Tibial nerve (tissue), 4 donors: ENCODE measurements around the gene BLM. TPM values are rescaled to one million over a fixed set of nuclear protein-coding genes. Genes with fewer than 3 reads are reported as not detected.
"Not testable (repeated sequence)": the region's sequence is repeated elsewhere in the genome, so short reads cannot be mapped to it uniquely, and the experiment has no call there.

Experiments
- DNase-seq, 2 donors: peaks; one replicate each; pipeline ENCODE4 v3.0.0-alpha.2; 2019; ENCODE audit warnings: low spot score in 2 of 2
- H3K27ac ChIP-seq, 4 donors: fragments of 200-600 bp; sonication (generic) in 3 of 4; one replicate each; pipeline ENCODE4 v1.5.1; 2017 to 2019; ENCODE audit warnings: mild to moderate bottlenecking in 1 of 4
- H3K27me3 ChIP-seq, 2 donors: fragments of 200-600 bp; sonication (generic) in 1 of 2; one replicate each; pipeline versions ENCODE4 v1.5.1 to v1.6.0; 2017 to 2019
- H3K36me3 ChIP-seq, 3 donors: fragments of 200-600 bp; sonication (generic); one replicate each; pipeline ENCODE4 v1.5.1; 2018 to 2019
- H3K4me1 ChIP-seq, 4 donors: fragments of 200-600 bp; sonication (generic) in 3 of 4; one replicate each; pipeline ENCODE4 v1.5.1; 2017 to 2019
- H3K4me3 ChIP-seq, 4 donors: fragments of 200-600 bp; sonication (generic) in 3 of 4; one replicate each; pipeline ENCODE4 v1.5.1; 2017 to 2019; ENCODE audit warnings: mild to moderate bottlenecking in 1 of 4, moderate library complexity in 1 of 4
- H3K9me3 ChIP-seq, 4 donors: fragments of 200-600 bp; sonication (generic) in 3 of 4; one replicate each; pipeline ENCODE4 v1.5.1; 2017 to 2019
- EP300 ChIP-seq, 2 donors: sonication (generic); formaldehyde crosslinking; IDR thresholded peaks; one replicate each; pipeline ENCODE4 v1.6.1; 2017; ENCODE audit warnings: antibody characterized with exemption in 2 of 2, mild to moderate bottlenecking in 1 of 2
- POLR2A ChIP-seq, 2 donors: fragments of 450-650 bp; IDR thresholded peaks; one replicate each; pipeline ENCODE4 v1.6.1; 2017; ENCODE audit warnings: antibody characterized with exemption in 2 of 2, mild to moderate bottlenecking in 2 of 2, moderate library complexity in 2 of 2
- WGBS, 2 donors: methylation state at CpG; one replicate each; pipeline ENCODE4 v1.1.5; 2018; 5-methylcytosine and 5-hydroxymethylcytosine counted together
- total RNA-seq, 4 donors: library from RNA; depleted of rRNA; stranded (reverse); fragments of >200 nt; gene quantifications; one replicate each; pipeline ENCODE4 v1.1.0, GENCODE V29; 2016
- TF ChIP-seq, protein P1 (sequence below), 5 experiments: fragments of 200-600 bp in 3 of 5; fragments of 450-650 bp in 2 of 5; sonication (generic) in 3 of 5; IDR thresholded peaks; one replicate each; pipeline ENCODE4 v1.5.1; 2016 to 2019; ENCODE audit warnings: antibody characterized with exemption in 5 of 5, mild to moderate bottlenecking in 3 of 5, moderate library complexity in 2 of 5

BLM gene
- total RNA-seq, 4 donors from 2014 or later: 0.66 to 9.6 (median 1.0) TPM

DNA sequence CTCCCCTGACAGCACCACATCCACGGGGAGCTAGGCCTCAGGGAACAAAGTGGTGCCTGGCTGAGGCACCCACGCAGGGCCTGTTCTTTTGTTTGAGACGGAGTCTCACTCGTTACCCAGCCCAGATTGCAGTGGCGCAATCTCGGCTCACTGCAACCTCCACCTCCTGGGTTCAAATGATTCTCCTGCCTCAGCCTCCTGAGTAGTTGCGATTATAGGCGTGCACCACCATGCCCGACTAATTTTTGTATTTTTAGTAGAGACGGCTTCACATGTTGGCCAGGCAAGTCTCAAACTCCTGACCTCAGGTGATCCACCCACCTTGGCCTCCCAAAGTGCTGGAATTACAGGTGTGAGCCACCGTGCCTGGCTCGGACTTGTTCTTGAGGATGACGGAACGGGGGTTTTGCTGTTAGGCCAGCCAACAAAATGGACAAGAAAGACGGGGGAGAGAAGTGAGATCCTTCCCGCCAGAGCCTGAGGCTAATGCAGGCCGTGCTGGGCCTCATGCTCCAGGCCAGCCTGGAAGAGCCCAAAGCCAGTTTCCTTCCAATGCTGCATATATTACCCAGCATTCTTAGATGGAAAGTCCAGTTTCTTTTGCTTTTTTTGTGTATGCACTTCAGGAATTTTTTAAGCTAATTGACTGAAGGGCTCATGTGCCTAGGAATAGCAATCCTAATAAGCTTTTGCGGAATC is 123.2 kb downstream of the BLM start:
- Histone ChIP-seq H3K27ac (peak overlapping the region in 1 of 4 donors; percentile 73), H3K9me3 (no peaks in the 10 kb centered on the region), H3K4me1 (peaks cover 0 to 5% (median 3%) of the 10 kb centered on the region in 4 donors), H3K4me3 (peak overlapping the region in 1 of 4 donors; percentile 12), H3K27me3 (no peaks in the 10 kb centered on the region), H3K36me3 (no peaks in the 10 kb centered on the region)
- DNase-seq: no peak
- TF ChIP-seq, protein P1, sequence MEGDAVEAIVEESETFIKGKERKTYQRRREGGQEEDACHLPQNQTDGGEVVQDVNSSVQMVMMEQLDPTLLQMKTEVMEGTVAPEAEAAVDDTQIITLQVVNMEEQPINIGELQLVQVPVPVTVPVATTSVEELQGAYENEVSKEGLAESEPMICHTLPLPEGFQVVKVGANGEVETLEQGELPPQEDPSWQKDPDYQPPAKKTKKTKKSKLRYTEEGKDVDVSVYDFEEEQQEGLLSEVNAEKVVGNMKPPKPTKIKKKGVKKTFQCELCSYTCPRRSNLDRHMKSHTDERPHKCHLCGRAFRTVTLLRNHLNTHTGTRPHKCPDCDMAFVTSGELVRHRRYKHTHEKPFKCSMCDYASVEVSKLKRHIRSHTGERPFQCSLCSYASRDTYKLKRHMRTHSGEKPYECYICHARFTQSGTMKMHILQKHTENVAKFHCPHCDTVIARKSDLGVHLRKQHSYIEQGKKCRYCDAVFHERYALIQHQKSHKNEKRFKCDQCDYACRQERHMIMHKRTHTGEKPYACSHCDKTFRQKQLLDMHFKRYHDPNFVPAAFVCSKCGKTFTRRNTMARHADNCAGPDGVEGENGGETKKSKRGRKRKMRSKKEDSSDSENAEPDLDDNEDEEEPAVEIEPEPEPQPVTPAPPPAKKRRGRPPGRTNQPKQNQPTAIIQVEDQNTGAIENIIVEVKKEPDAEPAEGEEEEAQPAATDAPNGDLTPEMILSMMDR (IDR thresholded peaks at IDR 0.05): no peak
- no peak for TF ChIP-seq EP300 (IDR thresholded peaks at IDR 0.05)
- 91% methylated on average over 18 of the region's 18 CpGs for WGBS, 2 donors

DNA sequence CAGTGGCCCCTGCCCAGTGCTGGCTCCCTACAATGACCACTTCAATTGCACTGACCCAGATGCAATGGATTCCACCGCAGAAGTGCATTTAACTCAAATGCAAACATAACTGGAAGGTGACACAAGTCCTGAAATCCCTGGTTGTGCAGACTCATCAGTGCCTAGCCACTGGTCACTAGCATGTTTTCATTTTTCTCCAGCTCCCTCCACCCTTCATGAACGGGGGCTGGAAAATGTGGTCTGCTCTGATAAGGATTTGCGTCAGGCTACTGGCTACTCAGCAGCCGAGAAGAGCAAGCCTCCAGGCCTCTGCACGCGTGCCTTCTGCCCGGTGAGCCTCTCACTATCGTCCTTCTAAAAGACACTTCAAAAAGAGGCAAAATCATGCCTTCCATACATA is 123.8 kb downstream of the BLM start:
- Histone ChIP-seq H3K4me1 (peaks cover 0 to 5% (median 3%) of the 10 kb centered on the region in 4 donors), H3K27me3 (no peaks in the 10 kb centered on the region), H3K9me3 (no peaks in the 10 kb centered on the region), H3K36me3 (no peaks in the 10 kb centered on the region), H3K4me3 (no peak overlapping the region), H3K27ac (no peak overlapping the region)
- WGBS, 2 donors: 87% methylated on average over 8 of the region's 8 CpGs
- TF ChIP-seq, protein P1 (IDR thresholded peaks at IDR 0.05): no peak
- TF ChIP-seq POLR2A (IDR thresholded peaks at IDR 0.05) (no peak), EP300 (IDR thresholded peaks at IDR 0.05) (no peak)
- no peak for DNase-seq

DNA sequence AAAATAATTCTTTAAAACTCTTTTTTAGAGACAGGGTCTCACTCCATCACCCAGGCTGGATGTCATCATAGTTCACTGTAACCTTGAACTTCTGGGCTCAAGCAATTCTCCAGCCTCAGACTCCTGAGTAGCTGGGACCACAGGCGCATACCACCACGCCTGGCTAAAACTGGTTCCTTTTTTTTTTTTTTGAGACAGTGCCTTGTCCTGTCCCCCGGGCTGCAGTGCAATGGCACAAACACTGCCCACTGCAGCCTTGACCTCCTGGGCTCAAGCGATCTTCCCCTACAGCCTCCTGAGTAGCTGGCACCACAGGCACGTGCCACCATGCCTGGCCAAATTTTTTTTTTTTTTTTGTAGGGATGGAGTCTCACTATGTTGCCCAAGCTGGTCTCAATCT is 127.5 kb downstream of the BLM start:
- H3K36me3 ChIP-seq: no peaks in the 10 kb centered on the region
- no peaks in the 10 kb centered on the region for H3K27me3 ChIP-seq
- TF ChIP-seq POLR2A (IDR thresholded peaks at IDR 0.05) (no peak), EP300 (IDR thresholded peaks at IDR 0.05) (no peak)
- TF ChIP-seq, protein P1 (IDR thresholded peaks at IDR 0.05): no peak
- H3K9me3 ChIP-seq: no peaks in the 10 kb centered on the region
- H3K4me3 ChIP-seq: no peak overlapping the region
- no peak for DNase-seq
- no peaks in the 10 kb centered on the region for H3K4me1 ChIP-seq
- WGBS, 2 donors: 77 to 79% methylated on average over 5 of the region's 5 CpGs
- no peak overlapping the region for H3K27ac ChIP-seq

DNA sequence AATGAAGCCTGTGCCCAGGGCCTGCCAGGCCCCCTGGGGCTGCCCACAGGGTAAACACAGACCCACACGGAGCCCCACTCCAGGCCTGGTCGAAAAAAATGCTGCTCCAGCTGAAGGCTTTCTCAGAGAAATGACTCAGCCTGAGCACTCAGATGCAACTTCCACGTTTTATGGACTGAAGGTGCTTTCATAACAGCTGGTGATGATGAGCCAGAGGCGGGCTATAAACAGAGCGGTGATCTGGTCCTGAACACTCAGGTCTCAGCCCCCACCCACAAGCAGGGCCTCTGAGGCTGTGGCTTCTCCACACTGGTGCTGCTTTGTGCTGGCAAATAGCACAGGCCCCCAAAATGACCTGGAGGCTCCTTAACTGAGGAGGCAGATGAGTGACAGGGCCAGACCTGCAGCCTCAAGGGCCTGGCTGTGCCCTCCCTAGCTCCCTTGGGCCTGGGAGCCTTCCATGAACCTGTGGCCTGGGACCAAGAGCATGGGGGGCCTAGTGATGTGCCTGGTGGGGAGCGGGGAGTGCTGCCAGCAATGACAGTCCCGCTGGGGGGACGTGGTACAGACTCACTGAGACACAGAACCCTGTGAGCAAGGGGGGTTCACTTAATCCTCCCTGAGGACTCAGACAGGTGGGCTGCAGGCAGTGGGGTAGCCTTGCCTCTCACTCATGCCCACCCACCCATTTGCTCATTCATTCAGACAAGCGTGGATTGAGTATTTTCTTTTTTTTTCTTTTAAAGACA is 128.2 kb downstream of the BLM start:
- Histone ChIP-seq H3K4me3 (no peak overlapping the region), H3K9me3 (no peaks in the 10 kb centered on the region), H3K4me1 (no peaks in the 10 kb centered on the region), H3K27ac (no peak overlapping the region), H3K36me3 (no peaks in the 10 kb centered on the region), H3K27me3 (no peaks in the 10 kb centered on the region)
- WGBS, 2 donors: 71% methylated on average over 9 of the region's 9 CpGs
- TF ChIP-seq POLR2A (IDR thresholded peaks at IDR 0.05): no peak
- TF ChIP-seq EP300 (IDR thresholded peaks at IDR 0.05): no peak
- TF ChIP-seq, protein P1 (IDR thresholded peaks at IDR 0.05): no peak
- DNase-seq: no peak

DNA sequence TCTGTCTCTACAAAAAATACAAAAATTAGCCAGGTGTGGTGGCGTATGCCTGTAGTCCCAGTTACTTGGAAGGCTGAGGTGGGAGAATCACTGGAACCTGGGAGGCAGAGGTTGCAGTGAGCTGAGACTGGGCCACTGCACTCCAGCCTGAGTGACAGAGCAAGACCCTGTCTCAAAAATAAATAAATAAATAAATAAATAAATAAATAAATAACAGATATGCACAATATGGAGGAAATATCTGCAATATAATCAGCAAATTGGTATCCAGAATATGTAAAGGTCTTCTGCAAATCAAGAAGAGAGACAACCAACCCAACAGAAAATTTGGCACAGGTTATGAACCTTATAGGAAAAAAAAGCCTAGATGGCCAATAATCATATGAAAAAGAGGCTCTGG is 132.3 kb downstream of the BLM start:
- WGBS, 2 donors: 93 to 95% methylated on average over 1 of the region's 1 CpG

More for the DNA sequence above, 132.3 kb downstream of the BLM start:
- not testable (repeated sequence) for H3K9me3 ChIP-seq, H3K27ac ChIP-seq, DNase-seq, H3K4me3 ChIP-seq, H3K4me1 ChIP-seq, H3K36me3 ChIP-seq, H3K27me3 ChIP-seq
